Measurements from ENCODE around the gene TAF13.
"Not testable (repeated sequence)": the region's sequence is repeated elsewhere in the genome, so short reads cannot be mapped to it uniquely, and the experiment has no call there.

TAF13 gene

GRCh38 chr1:109091078-109091838 is 15.5 kb upstream of the TAF13 start:
- DNase-seq, result no peak

- DNase-seq, result peak; percentile 90
These were observed 14.6 kb upstream of the TAF13 start, which contains the start of gene TMEM167B for GRCh38 chr1:109090196-109091077. TMEM167B (plus strand) TSS chr1:109090764; CDS start chr1:109090873, 109 bp downstream.

GRCh38 chr1:109089242-109090015 is 13.6 kb upstream of the TAF13 start:
- peak; percentile 51 for DNase-seq

- DNase-seq, result no peak
These were observed 9.0 kb upstream of the TAF13 start for GRCh38 chr1:109084563-109085517.

GRCh38 chr1:109083923-109084322 is 8.1 kb upstream of the TAF13 start:
- no peak for DNase-seq

- DNase-seq, result no peak
These were observed 7.7 kb upstream of the TAF13 start for GRCh38 chr1:109083501-109083900.

GRCh38 chr1:109080441-109081082 is 4.8 kb upstream of the TAF13 start:
- DNase-seq, result no peak

- no peak for DNase-seq
These were observed 3.4 kb upstream of the TAF13 start for GRCh38 chr1:109079240-109079622.

- DNase-seq, result no peak
These were observed 2.5 kb upstream of the TAF13 start for GRCh38 chr1:109078317-109078716.

GRCh38 chr1:109069294-109069693 is 6.5 kb downstream of the TAF13 start:
- DNase-seq, result no peak

- DNase-seq, result no peak
These were observed 7.9 kb downstream of the TAF13 start for GRCh38 chr1:109067883-109068282.

GRCh38 chr1:109065137-109065536 is 10.7 kb downstream of the TAF13 start:
- no peak for DNase-seq

GRCh38 chr1:109061183-109061582 is 14.6 kb downstream of the TAF13 start:
- no peak for DNase-seq

GRCh38 chr1:109060707-109061106 is 15.1 kb downstream of the TAF13 start:
- no peak for DNase-seq

- DNase-seq, result no peak
These were observed 16.8 kb downstream of the TAF13 start for GRCh38 chr1:109059026-109059425.

- no peak for DNase-seq
These were observed 19.7 kb downstream of the TAF13 start for GRCh38 chr1:109056064-109056463.

GRCh38 chr1:109052145-109052544 is 23.7 kb downstream of the TAF13 start:
- DNase-seq, result not testable (repeated sequence)

GRCh38 chr1:109050228-109050995 is 25.4 kb downstream of the TAF13 start:
- no peak for DNase-seq

GRCh38 chr1:109048335-109048734 is 27.5 kb downstream of the TAF13 start:
- DNase-seq, result no peak

GRCh38 chr1:109047339-109047738 is 28.5 kb downstream of the TAF13 start:
- DNase-seq, result no peak

- no peak for DNase-seq
These were observed 29.1 kb downstream of the TAF13 start for GRCh38 chr1:109046671-109047070.

All from CD4-positive, alpha-beta T cell treated with Interleukin-21 for 1 hour (primary cell).